ENCODE measurements around the gene OR51T1. TPM values are rescaled to one million over a fixed set of nuclear protein-coding genes. Genes with fewer than 3 reads are reported as not detected.

The OR51T1 gene
- total RNA-seq, 1 donor = not detected

- TF ChIP-seq CTCF (IDR thresholded peaks at IDR 0.05; ENCODE audit: insufficient read depth, low read depth, low read length) = no peak
- H3K4me3 ChIP-seq (ENCODE audit: low read depth, low read length) = no peak overlapping the region
- no peak for DNase-seq (ENCODE audit: low read depth)
Observed at GRCh38 chr11:4863876-4864275, 17.8 kb upstream of the OR51T1 start.

- H3K4me3 ChIP-seq (ENCODE audit: low read depth, low read length) = no peak overlapping the region
- no peak for DNase-seq (ENCODE audit: low read depth)
- TF ChIP-seq CTCF (IDR thresholded peaks at IDR 0.05; ENCODE audit: insufficient read depth, low read depth, low read length) = no peak
Observed at GRCh38 chr11:4865855-4866254, 15.8 kb upstream of the OR51T1 start.

DNA sequence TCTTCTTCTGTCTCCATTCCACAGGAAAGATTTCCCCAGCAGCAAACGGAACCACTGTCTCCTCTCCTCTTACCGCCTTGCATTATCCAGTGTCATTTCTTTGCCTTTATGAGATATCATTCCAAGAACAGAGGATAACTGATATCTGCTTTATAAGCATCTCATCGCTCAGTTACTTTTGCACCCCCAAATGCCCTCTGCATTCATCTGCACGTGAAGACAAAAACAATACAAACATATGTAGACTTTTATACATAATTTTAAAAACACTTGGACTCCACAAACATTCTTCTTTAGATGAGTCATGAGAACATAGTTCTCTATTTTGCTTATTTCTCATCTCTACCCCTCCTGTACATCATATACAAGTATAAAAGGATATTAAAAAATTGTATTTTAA, 512 bp upstream of the OR51T1 start:
- no peak overlapping the region for H3K4me3 ChIP-seq (ENCODE audit: low read depth, low read length)
- no peak for TF ChIP-seq CTCF (IDR thresholded peaks at IDR 0.05; ENCODE audit: insufficient read depth, low read depth, low read length)
- DNase-seq (ENCODE audit: low read depth) = no peak

GRCh38 chr11:4882543-4882942, 843 bp downstream of the OR51T1 start:
- no peak for DNase-seq (ENCODE audit: low read depth)
- no peak overlapping the region for H3K4me3 ChIP-seq (ENCODE audit: low read depth, low read length)
- no peak for TF ChIP-seq CTCF (IDR thresholded peaks at IDR 0.05; ENCODE audit: insufficient read depth, low read depth, low read length)

GRCh38 chr11:4884361-4884760, 2.7 kb downstream of the OR51T1 start:
- no peak overlapping the region for H3K4me3 ChIP-seq (ENCODE audit: low read depth, low read length)
- DNase-seq (ENCODE audit: low read depth) = no peak
- no peak for TF ChIP-seq CTCF (IDR thresholded peaks at IDR 0.05; ENCODE audit: insufficient read depth, low read depth, low read length)

- no peak overlapping the region for H3K4me3 ChIP-seq (ENCODE audit: low read depth, low read length)
- no peak for DNase-seq (ENCODE audit: low read depth)
- no peak for TF ChIP-seq CTCF (IDR thresholded peaks at IDR 0.05; ENCODE audit: insufficient read depth, low read depth, low read length)
Observed at GRCh38 chr11:4886186-4886585, 4.5 kb downstream of the OR51T1 start.

- no peak overlapping the region for H3K4me3 ChIP-seq (ENCODE audit: low read depth, low read length)
- TF ChIP-seq CTCF (IDR thresholded peaks at IDR 0.05; ENCODE audit: insufficient read depth, low read depth, low read length) = no peak
- DNase-seq (ENCODE audit: low read depth) = peak; percentile 57
Observed at GRCh38 chr11:4887591-4887990, 5.9 kb downstream of the OR51T1 start.

Data from fibroblast of villous mesenchyme (primary cell).